Hepatocyte (in vitro differentiated cells): ENCODE results near the gene METTL21C. TPM values are rescaled to one million over a fixed set of nuclear protein-coding genes. Genes with fewer than 3 reads are reported as not detected.

Source experiments
- DNase-seq: peaks from one replicate; pipeline ENCODE4 v3.0.0-alpha.2; 2016; ENCODE audit warnings: low spot score
- H2AFZ ChIP-seq: fragments of 200-600 bp; sonication (generic); 2 replicates; pipeline ENCODE4 v1.6.0; 2016; ENCODE audit warnings: antibody characterized with exemption, mild to moderate bottlenecking
- H3K27ac ChIP-seq: fragments of 200-600 bp; sonication (generic); 2 replicates; pipeline ENCODE4 v1.5.1; 2016; ENCODE audit warnings: mild to moderate bottlenecking
- H3K27me3 ChIP-seq: fragments of 200-600 bp; sonication (generic); 2 replicates; pipeline ENCODE4 v1.6.1; 2016
- H3K36me3 ChIP-seq: fragments of 200-600 bp; sonication (generic); replicated peaks from 2 replicates; pipeline ENCODE4 v1.5.1; 2016; ENCODE audit warnings: low read depth; ENCODE audit not compliant: insufficient read depth
- H3K4me1 ChIP-seq: fragments of 200-600 bp; sonication (generic); 2 replicates; pipeline ENCODE4 v1.5.1; 2016; ENCODE audit warnings: mild to moderate bottlenecking, moderate library complexity; ENCODE audit not compliant: insufficient read depth
- H3K4me2 ChIP-seq: fragments of 200-600 bp; sonication (generic); 2 replicates; pipeline ENCODE4 v1.6.0; 2016
- H3K4me3 ChIP-seq: fragments of 200-600 bp; sonication (generic); 2 replicates; pipeline ENCODE4 v1.5.1; 2016; ENCODE audit warnings: mild to moderate bottlenecking
- H3K79me2 ChIP-seq: fragments of 200-600 bp; sonication (generic); 2 replicates; pipeline ENCODE4 v1.6.0; 2017; ENCODE audit warnings: mild to moderate bottlenecking
- H3K9me2 ChIP-seq: fragments of 200-600 bp; sonication (generic); replicated peaks from 2 replicates; pipeline ENCODE4 v1.6.0; 2017; ENCODE audit warnings: mild to moderate bottlenecking; ENCODE audit not compliant: insufficient read depth
- H3K9me3 ChIP-seq: fragments of 200-600 bp; sonication (generic); 2 replicates; pipeline ENCODE4 v1.5.1; 2016; ENCODE audit warnings: low read depth, mild to moderate bottlenecking
- H4K20me1 ChIP-seq: fragments of 200-600 bp; sonication (generic); 2 replicates; pipeline ENCODE4 v1.6.0; 2016; ENCODE audit warnings: mild to moderate bottlenecking; ENCODE audit not compliant: insufficient read depth, poor library complexity, severe bottlenecking
- CTCF ChIP-seq: fragments of 200-600 bp; sonication (generic); IDR thresholded peaks from 2 replicates; pipeline ENCODE4 v1.5.1; 2016; ENCODE audit warnings: antibody characterized with exemption, mild to moderate bottlenecking; ENCODE audit not compliant: poor library complexity
- EZH2 ChIP-seq: fragments of 200-600 bp; sonication (generic); IDR thresholded peaks from 2 replicates; pipeline ENCODE4 v1.6.1; 2016; ENCODE audit warnings: antibody characterized with exemption, mild to moderate bottlenecking, borderline replicate concordance
- EZH2phosphoT487 ChIP-seq: fragments of 200-600 bp; sonication (generic); IDR thresholded peaks from one replicate; pipeline ENCODE4 v1.6.1; 2018; ENCODE audit warnings: antibody characterized with exemption, mild to moderate bottlenecking, low read depth, moderate library complexity; ENCODE audit not compliant: unreplicated experiment, severe bottlenecking
- WGBS: methylation state at CpG from one replicate; pipeline ENCODE4 v1.1.6; 2016; ENCODE audit warnings: low lambda C conversion rate; ENCODE audit errors: missing lambda C conversion rate; 5-methylcytosine and 5-hydroxymethylcytosine counted together
- polyA plus RNA-seq: library from polyadenylated mRNA; unstranded; fragments of >200 nt; fragmentation: Nextera tagmentation; extraction: Ambion mirVana; gene quantifications from 2 replicates; pipeline ENCODE4 v1.2.1, GENCODE V29; 2016
- total RNA-seq: library from RNA; depleted of rRNA; stranded (reverse); fragments of >200 nt; gene quantifications from 2 replicates; pipeline ENCODE4 v1.2.3, GENCODE V29; 2014

The METTL21C gene
- total and polyA plus RNA-seq, 2 experiments from 2014 or later, result not detected

- peaks cover 8% of the 10 kb centered on the region for H3K4me1 ChIP-seq
- H3K4me2 ChIP-seq, result no peak overlapping the region
- WGBS, result 64% methylated on average over 2 of the region's 2 CpGs
- no peak for TF ChIP-seq EZH2phosphoT487
- TF ChIP-seq EZH2, result no peak
- no peak for TF ChIP-seq CTCF
- no peak overlapping the region for H2AFZ ChIP-seq
- no peaks in the 10 kb centered on the region for H4K20me1 ChIP-seq
- H3K36me3 ChIP-seq, result peaks cover 3% of the 10 kb centered on the region
- no peaks in the 10 kb centered on the region for H3K79me2 ChIP-seq
- no peak overlapping the region for H3K27ac ChIP-seq
- H3K27me3 ChIP-seq, result no peaks in the 10 kb centered on the region
- no peak overlapping the region for H3K4me3 ChIP-seq
- DNase-seq, result no peak
- no peaks in the 10 kb centered on the region for H3K9me3 ChIP-seq
- H3K9me2 ChIP-seq, result no peaks in the 10 kb centered on the region
These were observed 40.1 kb downstream of the METTL21C start for GRCh38 chr13:102654756-102655155.

- Histone ChIP-seq H3K4me2 (peak overlapping the region; percentile 47), H3K27ac (peak overlapping the region; percentile 47), H3K9me3 (no peaks in the 10 kb centered on the region), H4K20me1 (no peaks in the 10 kb centered on the region), H3K79me2 (no peaks in the 10 kb centered on the region), H3K27me3 (no peaks in the 10 kb centered on the region), H3K9me2 (no peaks in the 10 kb centered on the region), H3K4me1 (peaks cover 8% of the 10 kb centered on the region), H2AFZ (no peak overlapping the region), H3K4me3 (no peak overlapping the region), H3K36me3 (no peaks in the 10 kb centered on the region)
- 65% methylated on average over 5 of the region's 5 CpGs for WGBS
- peak; percentile 22 for DNase-seq
- TF ChIP-seq CTCF, result no peak
- TF ChIP-seq EZH2phosphoT487, result no peak
- no peak for TF ChIP-seq EZH2
These were observed 43.0 kb downstream of the METTL21C start for GRCh38 chr13:102651892-102652291.

- Histone ChIP-seq H3K4me1 (peaks cover 8% of the 10 kb centered on the region), H3K79me2 (no peaks in the 10 kb centered on the region), H3K9me3 (no peaks in the 10 kb centered on the region), H3K4me3 (no peak overlapping the region), H3K27me3 (no peaks in the 10 kb centered on the region), H4K20me1 (no peaks in the 10 kb centered on the region), H3K27ac (peak overlapping the region; percentile 47), H3K9me2 (no peaks in the 10 kb centered on the region), H3K36me3 (no peaks in the 10 kb centered on the region), H3K4me2 (peak overlapping the region; percentile 52), H2AFZ (no peak overlapping the region)
- no peak for TF ChIP-seq EZH2
- TF ChIP-seq CTCF, result no peak
- TF ChIP-seq EZH2phosphoT487, result no peak
- DNase-seq, result peak; percentile 7
These were observed 43.5 kb downstream of the METTL21C start for GRCh38 chr13:102651392-102651791.

GRCh38 chr13:102650444-102650843 lies 44.4 kb downstream of the METTL21C start:
- DNase-seq, result no peak
- Histone ChIP-seq H3K27me3 (no peaks in the 10 kb centered on the region), H4K20me1 (no peaks in the 10 kb centered on the region), H3K9me3 (no peaks in the 10 kb centered on the region), H3K4me3 (no peak overlapping the region), H3K79me2 (no peaks in the 10 kb centered on the region), H3K27ac (no peak overlapping the region), H3K9me2 (no peaks in the 10 kb centered on the region), H3K4me2 (peak overlapping the region; percentile 52), H3K36me3 (no peaks in the 10 kb centered on the region), H3K4me1 (peaks cover 8% of the 10 kb centered on the region), H2AFZ (no peak overlapping the region)
- 97% methylated on average over 3 of the region's 3 CpGs for WGBS
- TF ChIP-seq EZH2phosphoT487, result no peak
- TF ChIP-seq CTCF, result no peak
- no peak for TF ChIP-seq EZH2
